ENCODE data around the gene KIF2C.

Gene KIF2C

DNA sequence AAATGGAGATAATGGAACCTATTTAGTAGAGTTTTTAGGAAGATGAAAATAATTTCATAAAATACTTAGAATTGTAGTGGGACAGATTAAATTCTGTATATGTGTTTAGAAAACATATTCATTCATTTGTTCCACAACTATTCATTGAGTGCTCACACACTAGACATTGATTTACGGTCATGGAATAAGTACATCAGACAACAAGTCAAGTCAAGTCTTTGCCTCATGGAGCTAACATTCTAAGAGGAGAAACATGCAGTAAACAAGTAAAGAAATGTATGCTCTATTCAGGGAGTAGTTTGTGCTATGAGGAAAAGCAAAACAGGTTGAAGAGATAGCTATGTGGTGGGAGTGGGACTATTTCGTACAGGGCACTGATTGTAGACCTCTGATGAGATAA is 77.7 kb downstream of the KIF2C start:
- no peak for DNase-seq
